Osteoblast (primary cell): Measurements from ENCODE around the gene TRIM29. TPM values are rescaled to one million over a fixed set of nuclear protein-coding genes. Genes with fewer than 3 reads are reported as not detected.
A peak's percentile ranks its signal among the peaks of the same experiment; 100 is the strongest.

ENCODE experiments used
- DNase-seq: peaks from one replicate; pipeline ENCODE4 v3.0.0; 2011; ENCODE audit warnings: low spot score, mixed read lengths; ENCODE audit not compliant: insufficient read length; ENCODE audit errors: missing footprints
- H2AFZ ChIP-seq: 2 replicates; pipeline ENCODE4 v1.6.0; 2011; ENCODE audit warnings: mild to moderate bottlenecking, low read length
- H3K27ac ChIP-seq: 2 replicates; pipeline ENCODE4 v1.5.1; 2011; ENCODE audit warnings: mild to moderate bottlenecking, low read depth, low read length, moderate library complexity
- H3K27me3 ChIP-seq: 2 replicates; pipeline ENCODE4 v1.6.0; 2012; ENCODE audit warnings: mild to moderate bottlenecking, control low read depth, inconsistent platforms, low read length, moderate library complexity; ENCODE audit not compliant: insufficient read depth
- H3K36me3 ChIP-seq: 2 replicates; pipeline ENCODE4 v1.5.1; 2011; ENCODE audit warnings: mild to moderate bottlenecking, low read length, control low read depth, moderate library complexity; ENCODE audit not compliant: insufficient read depth
- H3K4me1 ChIP-seq: 2 replicates; pipeline ENCODE4 v1.5.1; 2011; ENCODE audit warnings: mild to moderate bottlenecking, low read length, control low read depth, moderate library complexity; ENCODE audit not compliant: insufficient read depth
- H3K4me2 ChIP-seq: 2 replicates; pipeline ENCODE4 v1.6.0; 2011; ENCODE audit warnings: mild to moderate bottlenecking, low read length; ENCODE audit not compliant: insufficient read depth
- H3K4me3 ChIP-seq: fragments of 200-600 bp; sonication (generic); 3 replicates; pipeline ENCODE4 v1.5.1; 2012; ENCODE audit warnings: mild to moderate bottlenecking, low read length, inconsistent platforms; ENCODE audit not compliant: insufficient read depth
- H3K79me2 ChIP-seq: 2 replicates; pipeline ENCODE4 v1.6.0; 2012; ENCODE audit warnings: mild to moderate bottlenecking, low read length, control low read depth, inconsistent platforms; ENCODE audit not compliant: insufficient read depth
- H3K9me3 ChIP-seq: 2 replicates; pipeline ENCODE4 v1.5.1; 2011; ENCODE audit warnings: low read depth, low read length, control low read depth
- H4K20me1 ChIP-seq: 2 replicates; pipeline ENCODE4 v1.6.0; 2012; ENCODE audit warnings: mild to moderate bottlenecking, low read length, control low read depth; ENCODE audit not compliant: insufficient read depth
- CTCF ChIP-seq: IDR thresholded peaks from 2 replicates; pipeline ENCODE4 v1.5.1; 2011; ENCODE audit warnings: mild to moderate bottlenecking, low read depth, low read length, moderate library complexity; ENCODE audit errors: extremely low read depth
- total RNA-seq: library from RNA; depleted of rRNA; stranded (reverse); fragments of >200 nt; gene quantifications from 2 replicates; pipeline ENCODE4 v1.2.3, GENCODE V29; 2012

Gene TRIM29
- total RNA-seq, 1 donor: 0.36 TPM

DNA sequence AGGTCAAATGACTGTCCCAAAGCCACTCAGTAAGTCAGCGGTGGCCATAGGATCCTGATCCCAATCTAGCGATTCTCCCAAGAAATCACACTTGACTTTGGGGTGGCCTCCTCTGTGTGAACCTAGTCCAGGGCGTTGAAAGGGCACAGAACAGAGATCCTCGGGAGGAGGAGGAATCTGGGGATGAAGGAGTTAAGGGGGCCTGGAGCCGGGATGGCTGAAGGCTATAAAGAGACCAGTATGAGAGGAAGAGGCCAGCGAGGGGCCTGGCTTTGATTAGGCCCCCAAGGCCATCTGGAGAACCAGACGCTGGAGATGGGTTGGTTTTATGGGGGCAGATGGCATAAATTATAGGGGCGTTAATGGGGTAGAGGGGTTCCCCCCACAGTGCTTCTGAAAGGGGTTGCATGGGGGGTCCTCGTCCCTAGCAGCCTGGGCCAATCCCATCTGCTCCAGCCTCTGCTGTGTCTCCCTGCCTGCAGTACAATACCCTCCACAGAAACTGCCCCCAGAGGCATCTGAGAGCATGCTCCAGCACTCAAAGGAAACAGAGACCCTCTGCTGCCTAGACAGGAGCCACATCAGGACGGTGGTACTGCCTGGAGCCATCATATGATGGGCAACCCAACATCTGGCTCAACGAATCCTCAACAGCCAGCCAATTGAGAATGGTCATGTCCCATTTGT, 35.2 kb upstream of the TRIM29 start:
- H3K27ac ChIP-seq: no peak overlapping the region

DNA sequence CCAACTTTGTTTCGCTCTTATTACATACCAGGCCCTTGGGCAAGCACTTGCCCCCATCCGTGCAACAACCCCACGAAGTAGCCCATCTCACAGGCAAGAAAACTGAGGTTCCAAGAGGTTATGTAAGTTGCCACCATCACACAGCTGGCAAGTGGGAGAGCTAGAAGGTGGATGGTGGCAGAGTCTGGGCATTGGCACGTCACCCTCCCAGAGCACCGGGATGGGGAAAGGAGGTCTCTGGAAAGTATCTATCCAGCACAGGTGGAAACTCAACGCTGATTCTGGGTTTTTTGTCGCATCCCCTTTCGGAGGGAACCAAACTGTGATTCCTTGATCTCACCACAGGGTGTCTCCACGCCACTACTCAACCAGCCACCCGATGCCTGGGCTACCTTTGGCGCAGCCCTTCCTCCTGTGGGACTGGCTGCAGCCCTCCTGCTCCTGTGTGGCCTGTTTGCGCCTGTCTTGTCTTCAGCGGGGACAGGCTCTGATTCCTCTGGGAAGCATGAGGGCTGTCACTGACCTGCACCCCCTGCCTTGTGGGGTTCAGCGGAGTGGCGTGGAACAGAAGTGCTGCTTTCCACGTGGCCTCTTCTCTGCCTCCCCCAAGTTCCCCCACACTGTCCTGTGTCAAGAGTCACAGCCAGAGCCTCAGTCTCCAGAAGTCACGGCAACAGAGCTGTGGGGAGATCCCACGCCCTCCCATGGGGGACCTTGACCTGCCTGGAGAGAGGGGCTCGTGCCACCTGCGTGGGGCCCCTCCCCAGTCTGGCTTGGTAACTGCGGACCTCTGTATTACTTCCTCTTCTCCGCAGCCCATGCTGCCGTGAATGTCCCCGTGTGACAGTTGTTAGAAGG, 34.4 kb upstream of the TRIM29 start:
- no peak overlapping the region for H3K4me2 ChIP-seq
- DNase-seq: peak; percentile 97
- H3K79me2 ChIP-seq: no peaks in the 10 kb centered on the region
- H3K27ac ChIP-seq: no peak overlapping the region
- no peaks in the 10 kb centered on the region for H3K36me3 ChIP-seq
- H3K9me3 ChIP-seq: no peaks in the 10 kb centered on the region
- peaks cover 57% of the 10 kb centered on the region for H3K27me3 ChIP-seq
- TF ChIP-seq CTCF: peak; percentile 78
- H4K20me1 ChIP-seq: no peaks in the 10 kb centered on the region
- H2AFZ ChIP-seq: no peak overlapping the region
- no peak overlapping the region for H3K4me3 ChIP-seq
- peaks cover 7% of the 10 kb centered on the region for H3K4me1 ChIP-seq

More for the DNA sequence above, 35.2 kb upstream of the TRIM29 start:
- no peak overlapping the region for H3K4me3 ChIP-seq
- no peak for DNase-seq
- no peak for TF ChIP-seq CTCF
- H3K4me2 ChIP-seq: no peak overlapping the region
- no peaks in the 10 kb centered on the region for H3K36me3 ChIP-seq
- H3K27me3 ChIP-seq: peaks cover 48% of the 10 kb centered on the region
- no peaks in the 10 kb centered on the region for H3K79me2 ChIP-seq
- H4K20me1 ChIP-seq: no peaks in the 10 kb centered on the region
- no peaks in the 10 kb centered on the region for H3K9me3 ChIP-seq
- peaks cover 7% of the 10 kb centered on the region for H3K4me1 ChIP-seq
- no peak overlapping the region for H2AFZ ChIP-seq

- Histone ChIP-seq H3K36me3 (no peaks in the 10 kb centered on the region), H3K27ac (no peak overlapping the region), H3K4me1 (peaks cover 7% of the 10 kb centered on the region), H3K4me2 (no peak overlapping the region), H3K27me3 (peaks cover 65% of the 10 kb centered on the region), H2AFZ (no peak overlapping the region), H4K20me1 (no peaks in the 10 kb centered on the region), H3K9me3 (no peaks in the 10 kb centered on the region), H3K4me3 (no peak overlapping the region), H3K79me2 (no peaks in the 10 kb centered on the region)
- no peak for TF ChIP-seq CTCF
- DNase-seq: no peak
Measured at GRCh38 chr11:120170741-120171261, 32.9 kb upstream of the TRIM29 start.
